Posterior vena cava (tissue), 2 donors: ENCODE measurements around the gene BAZ2A. TPM values are rescaled to one million over a fixed set of nuclear protein-coding genes. Genes with fewer than 3 reads are reported as not detected.
A peak's percentile ranks its signal among the peaks of the same experiment; 100 is the strongest.
"Not testable (repeated sequence)": the region's sequence is repeated elsewhere in the genome, so short reads cannot be mapped to it uniquely, and the experiment has no call there.

ENCODE experiments used
- DNase-seq: peaks from one replicate; pipeline ENCODE4 v3.0.0-alpha.2; 2020; ENCODE audit warnings: low spot score
- intact Hi-C, 2 donors: fragments of 100-400 bp; cut with DNase I; formaldehyde crosslinking; loops; one replicate each; pipeline versions ENCODE4 v1.14.1 to v1.14.2; 2022 to 2023
- long read RNA-seq, 2 donors: library from polyadenylated mRNA; unstranded; transcript quantifications; one replicate each; pipeline ENCODE4 v2.0.0, GENCODE V29; 2020 to 2021
- total RNA-seq, 2 donors: library from RNA; stranded (reverse); fragmentation: NEBNext Ultra II Directional; extraction: Animal tissue kit (Norgen Biotek cat#: 25700); gene quantifications; one replicate each; pipeline ENCODE4 v1.2.1, GENCODE V29; 2021
- donor health status: DM: yes; HTN: yes; CAD: no.
- donor health status: DM: yes; HTN: yes; CAD: no.

The BAZ2A gene
- total RNA-seq, result 10 to 100 TPM; 48.7 to 66.3 TPM
- long read RNA-seq, donor 1, full-length matches to known transcripts, result 2 of 10 reads
- long read RNA-seq, donor 1, partial matches to known transcripts, result 4 of 10 reads
- long read RNA-seq, donor 1, other reads (novel, unspliced or antisense), result 4 of 10 reads
- long read RNA-seq, donor 2, partial matches to known transcripts, result 11 of 21 reads
- long read RNA-seq, donor 2, other reads (novel, unspliced or antisense), result 10 of 21 reads

GRCh38 chr12:56630180-56630632 is at the start of gene BAZ2A:
Gene BAZ2A, minus strand, starts transcription at chr12:56630326. Its CDS starts 12,796 bp downstream, at chr12:56617530.
- intact Hi-C loops, result no loop called here

GRCh38 chr12:56678852-56679251 is 48.7 kb upstream of the BAZ2A start:
- DNase-seq, result peak; percentile 6
- intact Hi-C loops, result no loop called here

More at GRCh38 chr12:56630180-56630632, at the start of gene BAZ2A:
- peak; percentile 97 for DNase-seq

- DNase-seq, result peak; percentile 5
- intact Hi-C loops, result no loop called here
Observed at GRCh38 chr12:56677680-56678079, 47.6 kb upstream of the BAZ2A start.

- DNase-seq, result peak; percentile 25
- intact Hi-C loops, result no loop called here
Observed at GRCh38 chr12:56676851-56677580, 46.9 kb upstream of the BAZ2A start.

GRCh38 chr12:56671608-56672007 is 41.5 kb upstream of the BAZ2A start:
- intact Hi-C loops, result no loop called here
- DNase-seq, result no peak

- intact Hi-C loops, result no loop called here
- peak; percentile 19 for DNase-seq
Observed at GRCh38 chr12:56670836-56671235, 40.7 kb upstream of the BAZ2A start.

GRCh38 chr12:56668197-56668457 is 38.0 kb upstream of the BAZ2A start:
- intact Hi-C loops, result no loop called here
- DNase-seq, result no peak

- intact Hi-C loops, result no loop called here
- no peak for DNase-seq
Observed at GRCh38 chr12:56661979-56662638, 32.0 kb upstream of the BAZ2A start.

- intact Hi-C loops, result no loop called here
- no peak for DNase-seq
Observed at GRCh38 chr12:56661560-56661959, 31.4 kb upstream of the BAZ2A start.

GRCh38 chr12:56658921-56659320 is 28.8 kb upstream of the BAZ2A start:
- no peak for DNase-seq
- intact Hi-C loops, result no loop called here

GRCh38 chr12:56657416-56658379 is 27.6 kb upstream of the BAZ2A start:
- intact Hi-C loops, result no loop called here
- peak; percentile 5 for DNase-seq

GRCh38 chr12:56653781-56654180 is 23.7 kb upstream of the BAZ2A start:
- DNase-seq, intact Hi-C loops: not testable (repeated sequence)

GRCh38 chr12:56648023-56648422 is 17.9 kb upstream of the BAZ2A start:
- DNase-seq, result not testable (repeated sequence)
- intact Hi-C loops, result loop anchor here in 1 of 2 donors (5.0 kb wide), 1 partner anchor 39 kb away; the partner anchor contains the start of gene PTGES3

- peak; percentile 97 for DNase-seq
- intact Hi-C loops, result loop anchor here in 1 of 2 donors (5.0 kb wide), 1 partner anchor 41 kb away; the partner anchor contains the start of gene PTGES3
Observed at GRCh38 chr12:56645717-56646446, 15.8 kb upstream of the BAZ2A start, which contains the start of gene ATP5F1B. Gene ATP5F1B, minus strand, starts transcription at chr12:56645984. Its CDS starts 21 bp downstream, at chr12:56645963.

- peak; percentile 81 for DNase-seq
- intact Hi-C loops, result loop anchor here in 1 of 2 donors (5.0 kb wide), 1 partner anchor 42 kb away; the partner anchor contains the start of gene PTGES3
Observed at GRCh38 chr12:56645201-56645716, 15.1 kb upstream of the BAZ2A start.

- intact Hi-C loops, result loop anchor here in 1 of 2 donors (5.0 kb wide), 1 partner anchor 43 kb away; the partner anchor contains the start of gene PTGES3
- no peak for DNase-seq
Observed at GRCh38 chr12:56644654-56645053, 14.5 kb upstream of the BAZ2A start.

GRCh38 chr12:56641219-56641618 is 11.1 kb upstream of the BAZ2A start:
- intact Hi-C loops, result no loop called here
- DNase-seq, result no peak

GRCh38 chr12:56637621-56638020 is 7.5 kb upstream of the BAZ2A start:
- intact Hi-C loops, result loop anchor here in 1 of 2 donors (5.0 kb wide), 1 partner anchor 115 kb away; the partner anchor contains the start of gene RBMS2
- no peak for DNase-seq
